MCF 10A (cell line): ENCODE results near the gene TNFRSF6B. TPM values are rescaled to one million over a fixed set of nuclear protein-coding genes. Genes with fewer than 3 reads are reported as not detected.

Source experiments
- BruUV-seq: library from RNA; stranded (reverse); fragments of 400-500 nt; replicated peaks from 2 replicates; lab custom pipeline; 2021; lab: Mats Ljungman, UMichigan
- CTCF ChIA-PET: fragments of 300-600 bp; sonication (Branson Sonifier 250); formaldehyde crosslinking; extraction: SDS; loops from one replicate; lab custom pipeline; 2021; ENCODE audit warnings: antibody characterized with exemption, inconsistent platforms; lab: Yijun Ruan, JAX
- POLR2A ChIA-PET: fragments of 300-600, 350-650 bp; sonication (Branson Sonifier 250); formaldehyde crosslinking; extraction: SDS; loops from one replicate; lab custom pipeline; 2020; ENCODE audit warnings: antibody characterized with exemption, inconsistent platforms; lab: Yijun Ruan, JAX
- DNase-seq: peaks from one replicate; pipeline ENCODE4 v3.0.0-alpha.2; 2018; ENCODE audit not compliant: unreplicated experiment
- H3K27ac Mint-ChIP-seq: one replicate; pipeline ENCODE4 v1.8.0; 2022; ENCODE audit warnings: mild to moderate bottlenecking, low read depth, mixed read lengths; ENCODE audit not compliant: unreplicated experiment
- H3K27me3 Mint-ChIP-seq: one replicate; pipeline ENCODE4 v1.8.0; 2022; ENCODE audit warnings: mixed read lengths; ENCODE audit not compliant: insufficient read depth, unreplicated experiment
- H3K36me3 Mint-ChIP-seq: one replicate; pipeline ENCODE4 v1.8.0; 2022; ENCODE audit warnings: mild to moderate bottlenecking, moderate library complexity, mixed read lengths; ENCODE audit not compliant: insufficient read depth, unreplicated experiment
- H3K4me1 Mint-ChIP-seq: one replicate; pipeline ENCODE4 v1.8.0; 2022; ENCODE audit warnings: mixed read lengths; ENCODE audit not compliant: insufficient read depth, unreplicated experiment
- H3K4me3 Mint-ChIP-seq: one replicate; pipeline ENCODE4 v1.8.0; 2022; ENCODE audit warnings: mild to moderate bottlenecking, moderate library complexity, mixed read lengths; ENCODE audit not compliant: unreplicated experiment
- H3K9me3 Mint-ChIP-seq: one replicate; pipeline ENCODE4 v1.8.0; 2022; ENCODE audit warnings: mixed read lengths; ENCODE audit not compliant: unreplicated experiment
- intact Hi-C: fragments of 100-400 bp; cut with micrococcal nuclease; formaldehyde crosslinking; loops from 2 replicates; pipeline ENCODE4 v1.14.1; 2022
- total RNA-seq: library from RNA; stranded (reverse); gene quantifications from 2 replicates; pipeline ENCODE4 v1.2.3, GENCODE V29; 2022
- TF ChIP-seq, protein P1 (sequence below): fragments of 200-600 bp; IDR thresholded peaks from one replicate; pipeline ENCODE4 v1.8.0; 2022; ENCODE audit warnings: antibody characterized with exemption, mild to moderate bottlenecking; ENCODE audit not compliant: unreplicated experiment

Gene TNFRSF6B
- total RNA-seq, 1 experiment from 2014 or later, result 24.4 TPM

DNA sequence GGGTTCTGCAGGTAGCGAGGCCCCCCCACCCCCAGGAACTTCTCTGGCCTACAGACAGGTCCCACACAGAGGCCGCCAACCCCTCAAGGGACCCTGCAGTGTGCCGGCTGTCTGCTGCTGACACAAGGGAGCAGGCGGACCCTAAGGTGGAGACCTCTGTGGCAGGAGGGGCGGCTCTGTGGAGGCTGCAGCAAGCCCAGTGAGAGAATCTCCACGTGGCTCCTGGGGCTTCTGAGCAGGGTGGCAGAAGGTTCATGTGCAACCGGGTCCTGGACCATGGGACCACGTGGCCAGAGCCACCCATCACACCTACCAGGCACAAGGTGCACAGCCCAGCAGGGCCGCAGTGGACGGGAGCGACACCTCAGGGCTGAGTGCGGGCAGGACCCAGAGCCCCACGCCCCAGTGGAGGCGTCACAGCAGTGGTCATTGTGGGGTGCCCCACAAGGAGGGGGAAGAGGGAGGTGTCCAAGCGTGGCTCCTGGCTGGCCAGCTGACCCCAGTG, 7.1 kb downstream of the TNFRSF6B start:
- Mint-ChIP-seq H3K27ac (no peak overlapping the region), H3K9me3 (no peaks in the 10 kb centered on the region), H3K4me1 (peaks cover 13% of the 10 kb centered on the region), H3K27me3 (no peaks in the 10 kb centered on the region), H3K4me3 (no peak overlapping the region), H3K36me3 (peaks cover 44% of the 10 kb centered on the region)
- ChIA-PET CTCF (interaction anchor here (0.6 to 1.1 kb wide), 2 partner anchors 19 to 251 kb away, joined by 3 read pairs; no protein-coding TSS in a partner anchor), POLR2A (interaction anchor here (0.6 to 1.0 kb wide), 3 partner anchors 24 to 162 kb away, joined by 3 to 5 read pairs (median 3); partner anchors contain the start of genes RTEL1 and TPD52L2)
- intact Hi-C loops, result no loop called here
- no peak for DNase-seq
- no TSS peak for BruUV-seq
- TF ChIP-seq, protein P1, sequence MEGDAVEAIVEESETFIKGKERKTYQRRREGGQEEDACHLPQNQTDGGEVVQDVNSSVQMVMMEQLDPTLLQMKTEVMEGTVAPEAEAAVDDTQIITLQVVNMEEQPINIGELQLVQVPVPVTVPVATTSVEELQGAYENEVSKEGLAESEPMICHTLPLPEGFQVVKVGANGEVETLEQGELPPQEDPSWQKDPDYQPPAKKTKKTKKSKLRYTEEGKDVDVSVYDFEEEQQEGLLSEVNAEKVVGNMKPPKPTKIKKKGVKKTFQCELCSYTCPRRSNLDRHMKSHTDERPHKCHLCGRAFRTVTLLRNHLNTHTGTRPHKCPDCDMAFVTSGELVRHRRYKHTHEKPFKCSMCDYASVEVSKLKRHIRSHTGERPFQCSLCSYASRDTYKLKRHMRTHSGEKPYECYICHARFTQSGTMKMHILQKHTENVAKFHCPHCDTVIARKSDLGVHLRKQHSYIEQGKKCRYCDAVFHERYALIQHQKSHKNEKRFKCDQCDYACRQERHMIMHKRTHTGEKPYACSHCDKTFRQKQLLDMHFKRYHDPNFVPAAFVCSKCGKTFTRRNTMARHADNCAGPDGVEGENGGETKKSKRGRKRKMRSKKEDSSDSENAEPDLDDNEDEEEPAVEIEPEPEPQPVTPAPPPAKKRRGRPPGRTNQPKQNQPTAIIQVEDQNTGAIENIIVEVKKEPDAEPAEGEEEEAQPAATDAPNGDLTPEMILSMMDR, result no peak

DNA sequence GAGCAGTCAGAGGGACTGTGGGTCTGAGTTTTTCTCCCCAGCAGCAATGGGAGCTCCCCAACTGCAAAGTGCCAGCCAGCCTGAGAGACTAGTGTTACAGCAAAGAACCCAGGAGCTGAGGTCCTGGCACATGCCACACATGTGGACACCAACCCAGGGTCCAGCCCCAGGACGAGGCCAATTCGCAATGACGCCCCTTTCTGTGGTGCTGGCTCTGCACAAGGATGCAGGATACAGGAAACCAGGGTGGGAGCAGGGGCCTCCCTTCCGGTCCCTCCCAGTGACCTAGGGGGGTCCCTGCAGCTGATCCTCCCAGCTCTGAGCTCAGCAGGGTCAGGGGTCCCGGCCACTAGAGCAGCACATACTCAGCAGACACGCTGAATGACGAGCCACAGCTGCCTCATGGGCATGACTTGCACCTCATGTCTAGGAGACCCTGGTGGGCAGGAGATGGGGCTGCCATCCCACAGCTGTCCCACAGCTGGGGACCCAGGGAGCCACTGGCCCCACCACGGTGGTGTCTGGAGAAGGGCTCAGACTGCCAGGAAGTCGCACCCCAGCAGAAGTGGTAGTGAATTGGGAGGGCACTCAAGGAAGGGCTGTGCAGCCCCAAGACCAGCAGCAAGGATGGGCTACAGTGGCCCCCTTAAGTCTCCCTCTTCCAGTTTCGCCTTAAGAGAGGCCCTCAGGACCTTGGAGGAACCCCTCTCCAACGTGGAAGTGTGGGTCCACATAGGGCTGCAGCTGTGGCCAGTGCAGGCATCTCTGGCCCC, 7.7 kb downstream of the TNFRSF6B start:
- intact Hi-C loops, result no loop called here
- no TSS peak for BruUV-seq
- TF ChIP-seq, protein P1, result no peak

DNA sequence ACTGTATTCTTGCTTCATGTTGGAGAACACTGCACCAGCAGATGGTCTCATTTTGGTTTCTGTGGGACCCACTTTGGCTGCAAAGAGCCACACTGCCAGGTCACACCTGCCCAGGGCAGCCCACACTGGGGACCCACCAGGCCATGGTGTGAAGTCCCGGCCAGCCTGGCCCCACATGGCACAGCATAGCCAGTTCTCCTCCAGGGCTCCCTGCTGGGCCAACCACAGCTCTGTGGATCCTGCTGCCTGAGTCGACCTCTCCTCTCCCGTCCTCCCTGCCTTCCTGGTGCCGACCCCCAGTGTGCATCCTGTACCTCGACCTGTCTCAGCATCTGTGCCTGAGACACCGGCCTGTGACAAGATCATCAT, 8.3 kb downstream of the TNFRSF6B start:
- DNase-seq, result no peak
- Mint-ChIP-seq H3K36me3 (peaks cover 55% of the 10 kb centered on the region), H3K27me3 (no peaks in the 10 kb centered on the region), H3K4me1 (peaks cover 10% of the 10 kb centered on the region), H3K9me3 (no peaks in the 10 kb centered on the region), H3K27ac (no peak overlapping the region), H3K4me3 (no peak overlapping the region)
- ChIA-PET POLR2A (interaction anchor here (1.2 kb wide), 1 partner anchor 160 kb away, joined by 3 read pairs; no protein-coding TSS in a partner anchor), CTCF (no interaction called here)
- no TSS peak for BruUV-seq
- intact Hi-C loops, result loop anchor here (5.0 kb wide), 2 partner anchors 253 to 268 kb away; partner anchors contain the start of gene UCKL1
- TF ChIP-seq, protein P1, result no peak

More for the DNA sequence above, 7.7 kb downstream of the TNFRSF6B start:
- H3K36me3 Mint-ChIP-seq, result peaks cover 51% of the 10 kb centered on the region
- no peaks in the 10 kb centered on the region for H3K9me3 Mint-ChIP-seq
- H3K27ac Mint-ChIP-seq, result no peak overlapping the region
- no peaks in the 10 kb centered on the region for H3K27me3 Mint-ChIP-seq
- CTCF ChIA-PET, result no interaction called here
- POLR2A ChIA-PET, result interaction anchor here (0.8 to 1.2 kb wide), 2 partner anchors 160 to 161 kb away, joined by 3 read pairs; partner anchors contain the start of gene TPD52L2
- H3K4me1 Mint-ChIP-seq, result peaks cover 15% of the 10 kb centered on the region
- DNase-seq, result no peak
- H3K4me3 Mint-ChIP-seq, result no peak overlapping the region
